ENCODE data around the gene YTHDF1.
A peak's percentile ranks its signal among the peaks of the same experiment; 100 is the strongest.

YTHDF1 gene

GRCh38 chr20:63216041-63216848 lies at the start of gene YTHDF1:
Gene YTHDF1, minus strand, starts transcription at chr20:63216131. Its CDS starts 239 bp downstream, at chr20:63215892.
- peaks cover 45% of the 10 kb centered on the region for H3K4me1 Mint-ChIP-seq (ENCODE audit: low read depth)
- no peaks in the 10 kb centered on the region for H3K9me3 Mint-ChIP-seq
- H3K36me3 Mint-ChIP-seq (ENCODE audit: low read depth) = peaks cover 41% of the 10 kb centered on the region
- peak within 1 kb of the TSS; percentile 96 for H3K27ac Mint-ChIP-seq
- H3K27me3 Mint-ChIP-seq = no peaks in the 10 kb centered on the region
- peak within 1 kb of the TSS; percentile 92 for H3K4me3 Mint-ChIP-seq

- H3K27ac Mint-ChIP-seq = no peak overlapping the region
- H3K4me3 Mint-ChIP-seq = no peak overlapping the region
- H3K36me3 Mint-ChIP-seq (ENCODE audit: low read depth) = no peaks in the 10 kb centered on the region
- no peaks in the 10 kb centered on the region for H3K4me1 Mint-ChIP-seq (ENCODE audit: low read depth)
- H3K9me3 Mint-ChIP-seq = no peaks in the 10 kb centered on the region
- H3K27me3 Mint-ChIP-seq = peaks cover 16% of the 10 kb centered on the region
Measured at GRCh38 chr20:63264519-63264918, 48.6 kb upstream of the YTHDF1 start.

GRCh38 chr20:63264000-63264399 lies 48.1 kb upstream of the YTHDF1 start:
- no peak overlapping the region for H3K4me3 Mint-ChIP-seq
- H3K36me3 Mint-ChIP-seq (ENCODE audit: low read depth) = no peaks in the 10 kb centered on the region
- no peaks in the 10 kb centered on the region for H3K9me3 Mint-ChIP-seq
- no peak overlapping the region for H3K27ac Mint-ChIP-seq
- peaks cover 20% of the 10 kb centered on the region for H3K27me3 Mint-ChIP-seq
- no peaks in the 10 kb centered on the region for H3K4me1 Mint-ChIP-seq (ENCODE audit: low read depth)

GRCh38 chr20:63262836-63263235 lies 46.9 kb upstream of the YTHDF1 start:
- Mint-ChIP-seq H3K4me3 (no peak overlapping the region), H3K36me3 (ENCODE audit: low read depth) (no peaks in the 10 kb centered on the region), H3K9me3 (no peaks in the 10 kb centered on the region), H3K4me1 (ENCODE audit: low read depth) (no peaks in the 10 kb centered on the region), H3K27me3 (peaks cover 20% of the 10 kb centered on the region), H3K27ac (no peak overlapping the region)

GRCh38 chr20:63261795-63262528 lies 46.0 kb upstream of the YTHDF1 start:
- Mint-ChIP-seq H3K27ac (no peak overlapping the region), H3K27me3 (peaks cover 18% of the 10 kb centered on the region), H3K4me1 (ENCODE audit: low read depth) (no peaks in the 10 kb centered on the region)

GRCh38 chr20:63261060-63261794 lies 45.3 kb upstream of the YTHDF1 start:
- Mint-ChIP-seq H3K4me1 (ENCODE audit: low read depth) (no peaks in the 10 kb centered on the region), H3K27me3 (peaks cover 25% of the 10 kb centered on the region), H3K4me3 (no peak overlapping the region), H3K9me3 (no peaks in the 10 kb centered on the region), H3K27ac (no peak overlapping the region), H3K36me3 (ENCODE audit: low read depth) (no peaks in the 10 kb centered on the region)

More at GRCh38 chr20:63261795-63262528, 46.0 kb upstream of the YTHDF1 start:
- Mint-ChIP-seq H3K9me3 (no peaks in the 10 kb centered on the region), H3K4me3 (no peak overlapping the region), H3K36me3 (ENCODE audit: low read depth) (no peaks in the 10 kb centered on the region)

- H3K36me3 Mint-ChIP-seq (ENCODE audit: low read depth) = no peaks in the 10 kb centered on the region
- peaks cover 32% of the 10 kb centered on the region for H3K27me3 Mint-ChIP-seq
Measured at GRCh38 chr20:63260521-63260920, 44.6 kb upstream of the YTHDF1 start.

GRCh38 chr20:63259734-63260460 lies 44.0 kb upstream of the YTHDF1 start:
- Mint-ChIP-seq H3K9me3 (no peaks in the 10 kb centered on the region), H3K4me1 (ENCODE audit: low read depth) (no peaks in the 10 kb centered on the region), H3K4me3 (no peak overlapping the region), H3K27ac (no peak overlapping the region), H3K27me3 (peaks cover 39% of the 10 kb centered on the region), H3K36me3 (ENCODE audit: low read depth) (no peaks in the 10 kb centered on the region)

More at GRCh38 chr20:63260521-63260920, 44.6 kb upstream of the YTHDF1 start:
- Mint-ChIP-seq H3K4me3 (no peak overlapping the region), H3K9me3 (no peaks in the 10 kb centered on the region), H3K27ac (no peak overlapping the region), H3K4me1 (ENCODE audit: low read depth) (no peaks in the 10 kb centered on the region)

GRCh38 chr20:63258781-63259180 lies 42.9 kb upstream of the YTHDF1 start:
- no peak overlapping the region for H3K4me3 Mint-ChIP-seq
- H3K27me3 Mint-ChIP-seq = peaks cover 36% of the 10 kb centered on the region
- H3K36me3 Mint-ChIP-seq (ENCODE audit: low read depth) = no peaks in the 10 kb centered on the region
- H3K4me1 Mint-ChIP-seq (ENCODE audit: low read depth) = no peaks in the 10 kb centered on the region
- H3K9me3 Mint-ChIP-seq = no peaks in the 10 kb centered on the region
- no peak overlapping the region for H3K27ac Mint-ChIP-seq

GRCh38 chr20:63257629-63258028 lies 41.7 kb upstream of the YTHDF1 start:
- Mint-ChIP-seq H3K27ac (peak overlapping the region; percentile 37), H3K36me3 (ENCODE audit: low read depth) (no peaks in the 10 kb centered on the region), H3K9me3 (no peaks in the 10 kb centered on the region), H3K4me1 (ENCODE audit: low read depth) (no peaks in the 10 kb centered on the region), H3K4me3 (no peak overlapping the region), H3K27me3 (peaks cover 39% of the 10 kb centered on the region)

- Mint-ChIP-seq H3K27ac (no peak overlapping the region), H3K4me1 (ENCODE audit: low read depth) (no peaks in the 10 kb centered on the region), H3K36me3 (ENCODE audit: low read depth) (no peaks in the 10 kb centered on the region), H3K4me3 (no peak overlapping the region), H3K9me3 (no peaks in the 10 kb centered on the region), H3K27me3 (peaks cover 43% of the 10 kb centered on the region)
Measured at GRCh38 chr20:63256954-63257353, 41.0 kb upstream of the YTHDF1 start.

GRCh38 chr20:63255931-63256704 lies 40.2 kb upstream of the YTHDF1 start:
- Mint-ChIP-seq H3K9me3 (no peaks in the 10 kb centered on the region), H3K27me3 (peaks cover 43% of the 10 kb centered on the region), H3K4me3 (no peak overlapping the region), H3K36me3 (ENCODE audit: low read depth) (no peaks in the 10 kb centered on the region), H3K27ac (no peak overlapping the region), H3K4me1 (ENCODE audit: low read depth) (no peaks in the 10 kb centered on the region)

- no peak overlapping the region for H3K4me3 Mint-ChIP-seq
- H3K36me3 Mint-ChIP-seq (ENCODE audit: low read depth) = no peaks in the 10 kb centered on the region
- H3K4me1 Mint-ChIP-seq (ENCODE audit: low read depth) = no peaks in the 10 kb centered on the region
- no peaks in the 10 kb centered on the region for H3K9me3 Mint-ChIP-seq
- H3K27me3 Mint-ChIP-seq = peaks cover 50% of the 10 kb centered on the region
- H3K27ac Mint-ChIP-seq = no peak overlapping the region
Measured at GRCh38 chr20:63254606-63255384, 38.9 kb upstream of the YTHDF1 start.

All from stimulated activated naive CD8-positive, alpha-beta T cell treated with anti-CD3 and anti-CD28 coated beads, Interleukin-15, Interleukin-2, amounts not matched to agents 100 ng/mL and 50 ng/mL, for 24 hours (primary cell).